K562 (cell line): ENCODE results near the gene IRF3. TPM values are rescaled to one million over a fixed set of nuclear protein-coding genes. Genes with fewer than 3 reads are reported as not detected.

Experiments
- ARID1B ChIP-seq: fragments of 450-650 bp; IDR thresholded peaks from 2 replicates; pipeline ENCODE4 v1.6.1; 2016; ENCODE audit warnings: antibody characterized with exemption, mild to moderate bottlenecking, inconsistent platforms
- BCL6 ChIP-seq: fragments of 250-450 bp; sonication (Bioruptor Pico); IDR thresholded peaks from 2 replicates; pipeline ENCODE4 v1.4.0; 2020
- BRD9 ChIP-seq: fragments of 450-650 bp; IDR thresholded peaks from 2 replicates; pipeline ENCODE4 v1.6.1; 2018; ENCODE audit warnings: low read depth; ENCODE audit not compliant: partially characterized antibody
- DDX20 ChIP-seq: fragments of 450-650 bp; IDR thresholded peaks from 2 replicates; pipeline ENCODE4 v1.6.1; 2016; ENCODE audit warnings: missing genetic modification characterization, low read depth, mild to moderate bottlenecking, missing compliant biosample characterization, moderate library complexity
- FOXO4 ChIP-seq: fragments of 450-650 bp; formaldehyde crosslinking; IDR thresholded peaks from 2 replicates; pipeline ENCODE4 v1.4.0; 2020; ENCODE audit warnings: mild to moderate bottlenecking, moderate library complexity
- JUNB ChIP-seq: fragments of 450-650 bp; formaldehyde crosslinking; conservative IDR thresholded peaks from 2 replicates; pipeline ENCODE4 v1.4.0; 2020; ENCODE audit warnings: mild to moderate bottlenecking
- KAT2B ChIP-seq: IDR thresholded peaks from one replicate; pipeline ENCODE4 v1.6.1; 2012; ENCODE audit warnings: low read depth, mild to moderate bottlenecking, control low read depth, inconsistent platforms, low read length, moderate library complexity
- KLF13 ChIP-seq: fragments of 450-650 bp; IDR thresholded peaks from 2 replicates; pipeline ENCODE4 v1.6.1; 2016; ENCODE audit warnings: missing genetic modification characterization, low read depth, mild to moderate bottlenecking, missing compliant biosample characterization, moderate library complexity, borderline replicate concordance
- MCM3 ChIP-seq: fragments of 450-650 bp; IDR thresholded peaks from 2 replicates; pipeline ENCODE4 v1.6.1; 2016
- NCOA2 ChIP-seq, 2 experiments: fragments of 450-650 bp; IDR thresholded peaks; 2 replicates each; pipeline ENCODE4 v1.6.1; 2018; ENCODE audit warnings: mild to moderate bottlenecking in 2 of 2, moderate library complexity in 1 of 2; ENCODE audit not compliant: partially characterized antibody in 2 of 2
- NFYB ChIP-seq: IDR thresholded peaks from 2 replicates; pipeline ENCODE4 v1.6.1; 2011; ENCODE audit warnings: mild to moderate bottlenecking, moderate library complexity; ENCODE audit not compliant: insufficient read length; ENCODE audit errors: extremely low read depth
- RAD21 ChIP-seq, 2 experiments: fragments of 250-450 bp in 1 of 2; fragments of 450-650 bp in 1 of 2; sonication (Bioruptor Pico) in 1 of 2; formaldehyde crosslinking in 1 of 2; IDR thresholded peaks in 1 of 2; conservative IDR thresholded peaks in 1 of 2; 2 replicates each; pipeline versions ENCODE4 v1.4.0 to v1.8.0; 2020 to 2022; ENCODE audit warnings: mild to moderate bottlenecking in 2 of 2, moderate library complexity in 1 of 2
- RNF219 ChIP-seq: fragments of 250-450 bp; sonication (Bioruptor Pico); IDR thresholded peaks from 2 replicates; pipeline ENCODE4 v1.5.0; 2022; ENCODE audit warnings: mild to moderate bottlenecking
- SIX5 ChIP-seq, 2 experiments: IDR thresholded peaks; 2 replicates each; pipeline ENCODE4 v1.6.1; 2011; ENCODE audit warnings: low read length in 2 of 2, borderline replicate concordance in 1 of 2, low read depth in 1 of 2, mild to moderate bottlenecking in 1 of 2, moderate library complexity in 1 of 2; ENCODE audit not compliant: insufficient read depth in 1 of 2
- SNAPC5 ChIP-seq: fragments of 250-450 bp; sonication (Bioruptor Pico); IDR thresholded peaks from 2 replicates; pipeline ENCODE4 v1.8.0; 2021; ENCODE audit warnings: moderate library complexity, mild to moderate bottlenecking, inconsistent platforms
- SRSF1 ChIP-seq: fragments of 200-400 bp; formaldehyde crosslinking; IDR thresholded peaks from 2 replicates; pipeline ENCODE4 v1.6.1; 2017; ENCODE audit warnings: mild to moderate bottlenecking, low read depth, low read length, moderate library complexity
- TAF1 ChIP-seq: IDR thresholded peaks from 2 replicates; pipeline ENCODE4 v1.6.1; 2011; ENCODE audit warnings: mild to moderate bottlenecking, low read length, moderate library complexity; ENCODE audit not compliant: insufficient read depth, control insufficient read depth, severe bottlenecking; ENCODE audit errors: extremely low read depth
- THAP12 ChIP-seq: fragments of 250-450 bp; sonication (Bioruptor Pico); IDR thresholded peaks from 2 replicates; pipeline ENCODE4 v1.9.0; 2021; ENCODE audit warnings: mild to moderate bottlenecking, inconsistent platforms
- ZFP30 ChIP-seq: fragments of 250-450 bp; sonication (Bioruptor Pico); IDR thresholded peaks from 2 replicates; pipeline ENCODE4 v1.8.0; 2022; ENCODE audit warnings: moderate library complexity, mild to moderate bottlenecking, inconsistent platforms, borderline replicate concordance
- ZNF324 ChIP-seq: fragments of 250-450 bp; sonication (Bioruptor Pico); IDR thresholded peaks from 2 replicates; pipeline ENCODE4 v1.4.0; 2020; ENCODE audit warnings: mild to moderate bottlenecking
- ZZZ3 ChIP-seq: fragments of 450-650 bp; IDR thresholded peaks from 2 replicates; pipeline ENCODE4 v1.6.1; 2016; ENCODE audit warnings: antibody characterized with exemption, mild to moderate bottlenecking, moderate library complexity
- polyA plus RNA-seq, 8 experiments: library from polyadenylated mRNA; depleted of rRNA in 4 of 8; stranded (reverse) in 5 of 8; unstranded in 3 of 8; fragments of >200 nt; fragmentation: Nextera tagmentation in 2 of 8; fragmentation: Illumina TruSeq in 1 of 8; extraction: Ambion mirVana in 2 of 8; extraction: Trizol in 1 of 8; gene quantifications; 2 replicates each; pipeline versions ENCODE4 v1.2.1 to v1.2.3, GENCODE V29; 2011 to 2014; ENCODE audit warnings: inconsistent platforms in 1 of 8, missing spikeins in 1 of 8
- total RNA-seq, 7 experiments: library from RNA; depleted of rRNA in 6 of 7; stranded (reverse); fragments of >200 nt in 6 of 7; fragmentation: Illumina TruSeq in 2 of 7; extraction: Trizol in 2 of 7; gene quantifications; 2 replicates each; pipeline versions ENCODE4 v1.2.1 to v1.2.3, GENCODE V29; 2011 to 2021; ENCODE audit warnings: low replicate concordance in 1 of 7

Gene IRF3
- total and polyA plus RNA-seq, 9 of the 15 experiments (the other 6 are each of a cell fraction or from before 2014, with no cell fraction given) = 7.5 to 145 (median 65.4) TPM

- TF ChIP-seq ZFP30 (CRISPR knock-in tag) (no peak), ARID1B (peak; percentile 66; the same call in 1 of the 2 replicates), KAT2B (no peak), KLF13 (no peak), SIX5 (IDR thresholded peaks at IDR 0.05; ENCODE audit: borderline replicate concordance in 1 of 2, insufficient read depth in 1 of 2, low read depth in 1 of 2, low read length in 2 of 2) (no peak), SNAPC5 (CRISPR knock-in tag) (no peak), RAD21 (CRISPR knock-in tag; conservative IDR thresholded peaks at IDR 0.05 in 1 of 2, IDR thresholded peaks at IDR 0.05 in 1 of 2) (no peak), DDX20 (no peak), FOXO4 (no peak), MCM3 (no peak), RNF219 (no peak), ZZZ3 (no peak), TAF1 (peak; percentile 81), JUNB (CRISPR knock-in tag) (no peak), SRSF1 (no peak), BCL6 (CRISPR knock-in tag) (no peak), NFYB (no peak), THAP12 (no peak), ZNF324 (CRISPR knock-in tag) (no peak), NCOA2 (IDR thresholded peaks at IDR 0.05; ENCODE audit: partially characterized antibody in 2 of 2) (no peak), BRD9 (no peak)
Measured at GRCh38 chr19:49640113-49640898, 25.4 kb downstream of the IRF3 start, which contains the start of gene RRAS (continued).
